ENCODE results near the gene PNMA6E. TPM values are rescaled to one million over a fixed set of nuclear protein-coding genes. Genes with fewer than 3 reads are reported as not detected.

PNMA6E gene
- not detected for total RNA-seq

DNA sequence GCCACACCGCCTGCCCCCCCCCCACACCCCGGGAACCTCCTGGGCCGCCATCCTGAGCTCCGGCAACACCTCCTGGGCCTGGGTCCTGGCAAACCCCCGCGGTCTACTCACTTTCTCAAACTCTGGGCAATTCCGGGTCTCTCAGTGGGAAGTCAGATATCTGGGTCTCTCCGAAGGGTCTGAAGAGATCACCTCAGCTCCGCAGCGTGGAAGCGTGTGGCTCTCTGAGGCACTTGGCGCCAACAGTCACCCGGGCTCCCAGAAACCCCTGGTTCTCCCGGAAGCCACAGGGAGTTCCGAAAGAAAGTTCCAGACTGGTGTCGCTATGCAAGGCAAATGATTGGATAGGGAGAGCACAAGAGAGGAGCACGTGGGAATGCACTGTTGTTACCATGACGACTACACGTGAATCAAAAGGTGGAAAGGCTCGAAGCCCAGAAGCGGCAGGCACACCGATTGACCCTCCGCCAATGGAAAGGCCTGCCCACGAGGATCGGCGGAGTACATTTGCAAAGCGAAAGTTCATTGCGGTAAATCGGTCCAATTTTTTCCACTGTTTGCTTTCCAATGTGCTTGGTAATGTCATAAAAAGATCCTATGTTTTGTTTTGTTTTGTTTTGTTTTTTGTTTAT, at the start of gene PNMA6E:
PNMA6E (minus strand) TSS at position 218 of the 632 bp plus-strand sequence. CDS start 2,501 bp downstream, outside the sequence.
- ChIA-PET POLR2A (no interaction called here), CTCF (no interaction called here)

DNA sequence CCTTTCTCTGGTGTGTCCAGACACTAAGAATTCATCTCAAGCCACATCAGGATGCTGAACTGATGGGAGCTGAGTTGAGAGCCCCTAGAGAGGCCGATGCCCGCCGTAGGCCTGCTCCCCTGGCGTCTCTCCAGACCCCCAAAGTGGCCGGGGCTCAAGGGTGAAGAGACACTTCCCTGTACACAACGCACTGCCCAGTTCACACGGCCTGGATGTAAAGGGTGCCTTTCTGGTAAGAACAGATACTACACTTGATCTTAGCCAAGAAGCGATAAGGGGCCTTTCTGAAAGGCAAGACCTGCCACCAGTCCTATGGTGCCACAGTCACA, 49.8 kb upstream of the PNMA6E start:
- ChIA-PET CTCF (no interaction called here), POLR2A (no interaction called here)

DNA sequence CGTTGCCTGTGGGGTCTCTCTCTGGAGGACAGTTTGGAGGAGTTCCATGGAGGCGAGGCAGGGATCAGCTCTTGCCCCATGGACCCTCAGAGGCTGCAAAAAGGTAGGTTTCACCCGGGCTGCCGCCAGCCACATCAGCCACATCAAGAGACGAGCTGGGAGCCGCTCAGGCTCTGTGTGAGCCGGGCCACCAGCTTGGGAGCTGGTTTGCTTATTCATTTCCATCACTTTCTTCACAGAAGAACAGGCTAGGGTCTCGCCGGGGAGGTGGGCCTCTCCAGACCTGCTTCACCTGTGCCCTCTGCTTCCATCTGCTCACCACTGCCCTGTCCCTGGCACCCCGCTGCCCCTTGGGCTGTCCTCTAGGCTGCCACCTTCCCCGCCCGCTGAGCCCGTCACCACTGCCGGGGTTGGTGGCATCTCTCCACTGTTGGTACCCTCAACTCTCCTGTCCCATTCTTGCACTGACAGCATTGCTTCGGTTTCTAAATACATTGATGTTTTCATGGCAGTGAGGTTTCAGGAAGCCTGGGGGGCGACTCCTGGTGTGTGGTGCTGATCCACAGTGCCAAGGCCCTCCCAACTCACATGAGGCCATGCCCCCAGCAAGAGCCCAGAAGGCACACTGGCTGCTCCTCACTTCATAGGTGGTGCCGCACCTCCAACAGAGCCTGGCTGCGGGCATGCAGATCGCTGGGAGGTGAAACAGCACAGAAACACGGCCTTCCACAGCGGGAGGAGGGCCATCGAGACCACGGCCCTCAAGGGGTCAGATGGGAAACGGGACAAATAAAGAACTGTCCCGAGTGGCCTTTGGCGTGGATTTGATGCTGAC, 49.2 kb upstream of the PNMA6E start:
- ChIA-PET POLR2A (no interaction called here), CTCF (no interaction called here)

DNA sequence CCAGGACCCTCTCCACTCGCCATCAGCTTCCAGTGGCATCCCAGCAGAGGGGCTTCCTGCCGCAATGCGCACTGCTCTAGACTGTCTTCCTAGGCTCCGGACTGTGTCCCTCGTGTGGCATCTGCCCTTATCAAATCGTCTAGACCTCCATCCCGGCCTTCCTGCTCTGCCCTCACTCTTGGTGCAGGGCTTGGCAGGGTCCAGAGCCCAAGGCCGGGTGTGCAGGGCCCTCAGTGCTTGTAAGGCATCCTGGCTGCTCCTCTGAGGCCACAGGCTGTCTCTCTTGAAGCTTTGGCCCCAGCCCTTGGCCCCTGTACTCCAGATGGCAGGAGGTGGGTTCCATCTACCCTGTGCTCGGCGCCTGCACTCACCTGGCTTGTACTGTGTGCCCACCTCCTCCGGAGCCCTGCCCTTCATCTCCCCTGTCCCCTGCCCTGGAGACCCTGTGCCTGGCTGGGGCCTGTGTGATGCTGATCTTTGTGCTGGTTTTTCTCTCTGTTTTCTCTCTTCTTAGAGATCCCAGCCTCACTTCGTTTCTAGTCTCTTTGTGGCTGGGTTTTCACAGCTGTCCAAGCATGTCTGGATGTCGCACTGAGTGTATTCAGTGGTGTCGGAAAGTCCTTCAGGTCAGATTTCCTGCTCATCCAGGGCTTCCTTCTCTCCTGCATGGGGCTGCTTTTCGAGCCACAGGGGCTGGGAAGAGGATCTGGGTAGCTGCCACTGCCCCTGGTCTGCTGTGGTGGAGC, 48.4 kb upstream of the PNMA6E start:
- ChIA-PET POLR2A (no interaction called here), CTCF (no interaction called here)

DNA sequence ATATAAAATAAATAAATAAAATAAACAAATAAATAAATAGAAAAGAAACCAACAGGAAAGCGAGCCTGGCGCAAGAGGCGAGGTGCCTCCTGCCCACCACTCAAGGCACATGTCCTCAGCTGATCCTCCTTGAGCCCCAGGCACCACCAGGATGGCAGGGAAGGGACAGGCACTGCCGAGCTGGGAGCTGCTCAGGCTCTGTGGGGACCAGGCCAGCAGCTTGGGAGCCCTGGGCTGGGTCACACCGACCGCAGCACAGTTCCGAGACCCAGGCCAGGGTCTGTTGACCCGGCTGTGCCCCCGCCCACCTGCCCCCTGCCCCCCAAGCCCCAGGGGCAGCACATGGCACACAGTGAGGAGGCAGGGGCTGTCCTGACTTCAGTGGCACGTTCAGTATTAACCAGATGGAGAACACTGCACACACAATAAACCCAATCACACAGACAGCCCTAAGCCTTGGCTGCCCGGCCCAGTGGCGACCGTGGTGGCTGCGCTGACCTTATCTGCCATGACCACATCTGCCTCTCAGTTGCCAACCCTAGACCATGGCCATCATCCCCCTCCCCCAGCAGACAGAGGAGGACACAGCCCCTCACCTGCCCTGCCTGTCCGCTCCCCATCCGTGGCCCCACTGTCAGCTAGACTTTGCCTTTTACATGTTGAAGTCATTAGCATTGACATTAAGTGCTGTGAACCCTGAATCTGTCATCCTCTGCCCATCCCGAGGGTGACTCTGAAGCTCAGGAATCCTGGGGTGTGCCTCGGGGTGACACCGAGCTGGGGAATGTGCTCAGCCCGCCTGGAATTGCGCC, 47.6 kb upstream of the PNMA6E start:
- POLR2A ChIA-PET: no interaction called here
- CTCF ChIA-PET: no interaction called here

DNA sequence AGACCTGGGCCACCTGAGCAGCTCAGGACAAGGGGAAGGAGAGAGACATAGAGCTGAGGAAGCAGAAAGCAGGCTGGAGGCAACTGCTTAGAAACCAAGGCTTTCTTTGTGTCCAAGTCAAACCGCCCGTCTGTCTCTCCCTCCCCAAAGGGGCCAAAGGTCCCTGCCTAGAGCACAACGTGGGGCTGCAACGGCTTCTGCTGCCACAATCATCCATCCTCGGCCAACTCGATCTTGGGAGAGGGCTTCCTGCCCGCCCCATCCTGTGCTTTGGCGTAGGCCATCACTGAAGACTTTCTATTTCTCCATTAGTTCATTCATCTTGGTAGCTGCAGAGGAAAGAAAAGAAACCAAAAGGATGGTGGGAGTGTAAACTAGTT, 46.4 kb upstream of the PNMA6E start:
- ChIA-PET POLR2A (no interaction called here), CTCF (no interaction called here)

DNA sequence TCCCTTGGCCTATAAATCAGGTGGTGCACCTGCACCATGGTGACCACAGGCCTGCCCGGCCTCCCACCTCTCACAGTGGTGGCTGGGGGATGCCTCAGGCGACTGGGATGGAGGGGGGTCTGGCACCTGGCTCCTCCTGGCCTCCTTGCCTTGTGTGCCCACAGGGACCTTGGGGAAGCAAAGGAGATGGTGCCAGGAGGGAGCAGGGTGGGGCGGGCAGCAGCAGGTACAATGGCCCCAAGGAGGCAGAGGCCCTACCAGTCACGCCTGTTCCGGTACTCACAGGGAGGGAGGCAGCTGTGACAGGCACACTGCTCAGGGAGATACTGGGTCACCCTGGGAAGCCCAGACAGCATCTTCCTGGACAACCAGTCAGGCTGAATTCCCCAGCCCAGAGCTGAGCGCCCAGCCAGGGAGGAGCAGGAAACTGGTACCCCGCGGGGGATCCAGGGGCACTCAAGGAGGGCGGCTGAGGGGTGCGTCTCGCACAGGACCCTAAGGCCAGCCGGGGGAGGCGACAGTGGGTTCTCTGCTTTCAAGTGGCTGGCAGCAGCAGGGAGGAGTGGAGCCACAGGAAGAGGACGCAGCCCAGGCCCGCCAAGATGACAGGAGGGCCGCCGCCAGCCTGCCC, 45.9 kb upstream of the PNMA6E start:
- ChIA-PET CTCF (no interaction called here), POLR2A (no interaction called here)

DNA sequence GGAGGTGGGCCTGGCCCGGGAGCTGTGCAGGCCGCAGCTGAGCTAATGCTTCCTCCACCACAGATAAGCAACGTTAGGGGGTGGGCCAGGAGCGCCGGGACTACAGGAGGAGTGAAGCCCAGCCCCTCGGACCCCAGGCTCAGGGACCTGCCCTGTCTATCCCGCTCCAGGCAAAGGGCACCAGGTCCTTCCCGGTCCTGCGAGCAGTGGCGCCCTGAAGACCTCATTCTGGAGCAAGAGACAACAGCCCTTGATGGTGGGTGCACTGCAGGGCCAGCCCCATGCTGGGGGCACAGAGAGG, 45.4 kb upstream of the PNMA6E start:
- POLR2A ChIA-PET: no interaction called here
- CTCF ChIA-PET: no interaction called here

DNA sequence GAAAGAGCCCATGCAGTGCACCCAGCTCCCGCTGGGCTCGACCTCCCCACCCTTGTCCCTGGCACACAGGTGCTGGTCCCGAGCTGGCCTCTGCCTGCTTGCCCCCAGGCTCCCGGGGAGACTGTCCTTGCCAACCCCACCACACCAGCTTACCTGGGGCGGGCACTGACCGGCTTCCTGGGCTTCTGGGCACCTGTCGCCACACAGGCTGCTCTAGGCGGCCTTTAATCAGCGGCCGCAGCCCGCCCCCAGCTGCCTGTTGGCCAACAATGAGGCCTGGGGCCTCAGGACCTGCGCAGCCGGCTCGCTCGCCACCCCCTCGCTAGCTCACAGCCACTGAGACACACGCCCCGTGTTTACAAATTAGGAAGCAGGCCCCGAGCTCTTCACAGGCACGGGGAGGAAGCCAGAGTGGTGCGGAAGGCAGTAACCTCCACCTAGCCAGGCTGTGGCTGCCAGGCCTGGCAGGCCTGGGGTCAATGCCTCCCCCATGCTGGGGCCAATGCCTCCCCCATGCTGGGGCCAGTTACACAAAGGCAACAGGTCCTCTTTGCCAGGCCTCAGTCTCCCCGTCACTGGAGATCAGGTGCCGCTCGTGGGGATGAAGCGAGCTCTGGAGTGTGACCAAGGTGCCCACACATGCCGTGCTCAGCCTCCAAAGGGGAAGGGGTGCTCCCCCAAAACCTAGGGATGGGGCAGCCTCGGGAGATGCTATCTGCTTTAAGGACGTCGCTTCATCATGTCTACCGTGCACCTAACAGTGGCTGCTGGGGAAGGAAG, 44.9 kb upstream of the PNMA6E start, which contains the start of gene TREX2:
TREX2 (minus strand) TSS at position 201 of the 780 bp plus-strand sequence. CDS start 626 bp downstream, outside the sequence.
- CTCF ChIA-PET: no interaction called here

DNA sequence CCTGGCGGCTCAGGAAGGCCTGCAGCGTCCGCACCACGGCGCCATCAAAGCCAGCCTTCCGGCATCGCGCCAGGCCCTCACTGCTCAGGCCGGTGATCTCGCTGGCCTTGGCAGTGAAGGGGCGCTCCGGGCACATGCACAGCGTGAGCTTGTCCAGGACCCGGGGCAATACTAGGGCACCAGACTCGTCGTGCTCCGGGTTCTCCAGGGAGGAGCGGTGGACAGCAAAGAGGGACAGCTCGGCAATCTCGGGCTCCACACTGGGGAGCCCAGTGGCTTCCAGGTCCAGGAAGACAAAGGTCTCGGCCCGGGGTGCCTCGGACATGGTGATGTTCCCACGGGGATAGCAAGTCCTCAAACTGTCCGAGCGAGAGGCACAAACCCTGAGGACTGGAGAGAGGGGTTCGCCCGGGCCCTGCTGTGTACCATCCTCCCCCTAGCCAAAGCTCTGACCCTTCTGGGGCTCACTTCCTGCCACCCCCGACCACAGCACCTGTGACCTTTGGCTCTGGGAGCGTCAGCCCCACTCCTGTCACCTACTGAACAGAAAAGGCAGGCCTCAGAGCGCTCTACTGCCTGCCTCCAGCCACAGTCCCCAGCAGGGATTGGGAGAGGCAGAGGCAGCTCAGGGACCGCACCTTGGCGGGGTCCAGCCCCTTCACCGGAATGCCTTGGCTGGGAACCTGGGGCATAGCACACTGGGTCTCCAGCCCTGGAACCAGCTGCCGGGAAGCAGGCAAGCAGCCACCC, 44.1 kb upstream of the PNMA6E start:
- ChIA-PET CTCF (no interaction called here), POLR2A (no interaction called here)

More for the DNA sequence above, 44.9 kb upstream of the PNMA6E start, which contains the start of gene TREX2:
- POLR2A ChIA-PET: no interaction called here

DNA sequence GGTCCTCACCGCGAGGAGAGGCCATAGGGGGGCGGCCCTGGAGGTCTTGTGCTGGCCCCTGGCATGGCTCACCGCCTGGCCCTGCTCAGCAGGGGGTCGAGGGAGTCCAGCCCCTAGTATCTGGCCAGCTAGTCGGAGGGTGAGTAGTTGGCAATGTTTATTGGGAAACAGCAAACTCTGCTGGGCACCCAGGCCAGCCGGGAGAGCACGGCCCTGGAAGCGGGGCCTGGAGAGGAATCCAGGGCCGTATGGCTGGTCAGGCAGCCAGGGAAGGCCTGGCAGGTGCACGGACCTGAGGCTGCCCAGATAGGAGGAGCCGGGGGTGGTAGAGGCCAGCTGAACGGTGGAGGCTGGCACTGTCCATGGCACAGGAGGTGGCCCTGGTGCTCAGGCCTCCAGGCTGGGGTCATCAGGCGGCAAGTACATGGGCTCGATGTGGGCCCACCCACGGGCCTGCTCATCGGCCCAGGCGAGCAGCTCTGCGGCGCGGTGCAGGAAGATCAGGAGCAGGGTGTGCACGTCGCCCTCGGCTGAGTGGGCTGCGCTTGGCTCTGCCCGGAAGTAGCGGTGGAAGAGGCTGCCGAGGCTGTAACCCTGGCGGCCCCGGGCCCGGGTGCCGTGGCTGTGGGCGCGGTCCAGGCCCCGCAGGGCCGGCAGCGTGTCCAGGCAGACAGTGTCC, 43.3 kb upstream of the PNMA6E start:
- CTCF ChIA-PET: no interaction called here
- POLR2A ChIA-PET: no interaction called here

DNA sequence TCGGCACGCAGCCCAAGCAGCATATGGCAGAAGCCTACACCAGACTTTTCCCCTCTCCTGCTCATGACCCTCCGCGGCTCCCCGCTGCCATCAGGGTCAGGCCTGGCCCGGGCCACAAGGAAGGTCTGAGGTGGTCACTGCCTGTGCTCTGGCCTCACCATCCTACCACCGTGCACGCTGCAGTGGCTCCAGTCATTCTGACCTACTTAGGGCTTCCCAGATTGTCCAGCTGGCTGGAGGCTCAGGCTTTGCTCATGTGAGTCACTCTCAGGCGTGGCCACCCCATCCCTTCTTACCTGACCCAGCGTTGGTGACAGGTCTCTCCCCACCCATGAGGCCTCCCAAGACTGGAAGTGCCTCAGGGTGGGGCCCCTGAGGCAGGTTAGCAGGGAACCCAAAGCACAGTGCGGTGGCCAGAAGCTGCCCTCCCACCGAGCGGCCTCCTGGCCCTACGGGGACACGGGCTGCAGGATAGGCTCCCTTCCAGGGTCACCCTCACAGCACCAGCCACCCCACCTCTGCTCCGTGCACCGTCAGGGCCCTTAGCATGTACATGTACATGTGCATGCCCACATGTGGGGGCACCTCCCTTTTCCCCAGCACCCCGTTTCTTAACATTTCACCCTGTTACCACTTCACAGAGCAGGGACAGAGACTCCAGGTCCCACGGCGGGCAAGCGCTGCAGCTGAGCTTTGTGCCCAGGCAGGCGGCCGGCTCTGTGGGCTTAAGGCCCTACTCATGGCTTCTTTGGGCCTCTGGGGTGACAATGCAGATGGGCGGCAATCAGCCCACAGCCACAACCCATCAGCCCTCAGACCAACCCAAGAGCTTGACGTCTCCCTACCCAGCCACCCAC, 42.6 kb upstream of the PNMA6E start:
- ChIA-PET CTCF (no interaction called here), POLR2A (no interaction called here)

DNA sequence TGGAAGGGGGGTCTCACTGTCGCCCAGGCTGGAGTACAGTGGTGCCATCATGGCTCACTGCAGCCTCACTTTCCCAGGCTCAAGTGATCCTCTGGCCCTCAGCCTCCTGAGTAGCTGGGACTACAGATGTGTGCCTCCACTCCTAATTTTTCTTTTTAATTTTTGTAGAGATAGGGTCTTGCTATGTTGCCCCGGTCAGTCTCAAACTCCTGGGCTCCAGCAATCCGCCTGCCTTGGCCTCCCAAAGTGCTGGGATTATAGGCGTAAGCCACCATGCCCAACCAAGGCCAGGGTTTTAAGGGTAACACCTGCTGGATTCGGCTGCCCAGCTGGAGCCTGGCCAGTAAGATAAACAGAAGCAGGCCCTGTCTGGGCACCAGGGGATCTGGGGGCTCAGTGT, 41.3 kb upstream of the PNMA6E start:
- ChIA-PET CTCF (no interaction called here), POLR2A (no interaction called here)

DNA sequence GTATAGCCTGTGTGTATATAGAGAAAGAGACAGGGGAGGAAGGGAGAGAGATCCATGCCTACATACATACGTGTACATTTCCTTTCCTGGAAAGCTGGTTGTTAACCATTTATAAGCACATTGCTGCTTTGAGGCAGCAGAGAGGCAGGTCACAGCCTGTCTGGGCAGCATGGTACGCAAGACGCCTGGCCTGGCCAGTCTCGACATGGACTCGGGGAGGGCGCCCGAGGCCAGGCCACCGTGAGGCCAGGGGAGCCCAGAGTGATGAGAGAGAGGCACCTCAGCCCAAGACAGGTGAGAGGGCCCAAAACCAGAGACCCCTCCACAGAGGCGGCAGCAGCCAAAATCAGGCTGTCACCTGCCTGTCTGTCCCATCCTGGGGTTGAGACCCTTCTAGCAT, 40.8 kb upstream of the PNMA6E start:
- CTCF ChIA-PET: no interaction called here
- POLR2A ChIA-PET: no interaction called here

DNA sequence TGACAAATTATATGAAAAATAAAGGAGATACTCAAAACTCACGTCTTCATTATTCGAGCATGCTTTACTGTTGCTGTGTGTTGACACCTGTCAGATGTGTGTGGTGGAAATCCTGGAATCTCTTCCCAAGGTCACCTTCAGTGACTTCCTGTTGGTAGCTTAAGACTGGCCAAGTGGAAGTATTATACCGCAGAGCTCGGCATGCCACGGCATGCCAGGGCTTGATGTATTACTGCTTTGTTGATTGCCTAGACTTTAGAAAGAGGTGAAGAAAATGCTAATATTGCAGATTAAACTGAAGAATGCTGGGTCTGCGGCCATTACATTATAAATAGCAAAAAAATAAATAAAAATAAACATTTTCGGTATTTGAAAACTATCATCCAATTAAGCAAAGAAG, 40.1 kb upstream of the PNMA6E start:
- POLR2A ChIA-PET: no interaction called here

DNA sequence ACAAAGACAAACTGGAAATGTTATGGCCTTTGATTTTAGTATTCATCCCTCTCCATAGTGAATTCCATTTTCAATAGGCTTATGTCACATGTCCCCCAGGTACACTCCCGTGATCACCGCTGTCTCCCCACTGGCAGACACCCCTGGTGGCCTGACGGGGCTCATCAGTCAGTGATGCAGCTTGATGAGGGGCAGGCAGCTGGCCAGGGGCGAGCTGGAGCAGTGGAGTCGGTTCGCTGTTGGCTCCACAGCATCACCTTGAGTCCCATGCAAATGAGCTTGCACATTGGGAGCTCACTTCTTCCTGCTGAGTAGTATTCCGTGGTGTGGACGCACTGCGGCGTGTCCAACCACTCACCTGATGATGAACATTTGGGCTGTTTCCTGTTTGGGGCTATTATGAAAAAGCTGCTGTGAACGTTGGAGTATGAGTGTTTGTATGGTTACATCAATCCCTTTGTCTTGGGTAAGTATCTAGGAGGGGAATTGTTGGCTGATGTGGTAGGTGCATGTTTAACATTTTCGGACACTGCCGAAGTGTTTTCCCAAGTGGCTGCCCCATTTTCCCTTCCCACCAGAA, 39.5 kb upstream of the PNMA6E start:
- POLR2A ChIA-PET: no interaction called here
- CTCF ChIA-PET: no interaction called here

More for the DNA sequence above, 40.1 kb upstream of the PNMA6E start:
- CTCF ChIA-PET: no interaction called here

DNA sequence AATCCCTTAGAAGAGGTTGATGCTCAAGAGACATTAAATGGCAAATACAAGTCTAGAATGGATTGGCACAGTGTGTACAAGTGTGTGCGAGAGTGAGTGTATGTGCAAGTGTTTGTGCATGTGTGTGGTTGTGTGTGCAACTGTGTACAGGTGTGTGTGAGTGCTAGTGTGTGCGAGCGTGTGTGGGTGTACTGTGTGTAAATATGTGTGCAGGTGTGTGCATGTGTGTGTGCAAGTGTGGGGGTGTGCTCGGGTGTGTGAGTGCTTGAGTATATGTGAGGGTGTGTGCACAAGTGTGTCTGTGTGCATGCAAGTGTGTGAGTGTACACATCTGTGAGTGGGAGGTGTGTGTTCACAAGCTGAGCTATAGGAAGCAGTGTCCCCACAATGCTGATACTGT, 38.8 kb upstream of the PNMA6E start:
- ChIA-PET CTCF (interaction anchor here (0.9 kb wide), 1 partner anchor 67 kb away, joined by 3 read pairs; no protein-coding TSS in a partner anchor), POLR2A (no interaction called here)

All from activated CD8-positive, alpha-beta memory T cell treated with anti-CD3 and anti-CD28 coated beads for 36 hours (primary cell).